GM19035 (cell line): ENCODE data around the gene AMOTL1.
"Not testable (repeated sequence)": the region's sequence is repeated elsewhere in the genome, so short reads cannot be mapped to it uniquely, and the experiment has no call there.

Experiments
- ATAC-seq: cut with Tn5 transposase; IDR thresholded peaks from one replicate; pipeline ENCODE4 v1.9.1; 2021; ENCODE audit not compliant: unreplicated experiment

The AMOTL1 gene

GRCh38 chr11:94791216-94791889 lies 23.2 kb downstream of the AMOTL1 start:
- no peak for ATAC-seq

GRCh38 chr11:94791942-94792341 lies 23.8 kb downstream of the AMOTL1 start:
- not testable (repeated sequence) for ATAC-seq

- ATAC-seq: no peak
Observed at GRCh38 chr11:94792451-94792850, 24.3 kb downstream of the AMOTL1 start.

- ATAC-seq: no peak
Observed at GRCh38 chr11:94793002-94793401, 24.8 kb downstream of the AMOTL1 start.

- ATAC-seq: no peak
Observed at GRCh38 chr11:94793822-94794221, 25.7 kb downstream of the AMOTL1 start.

GRCh38 chr11:94794287-94795168 lies 26.4 kb downstream of the AMOTL1 start:
- ATAC-seq: no peak

GRCh38 chr11:94795476-94796189 lies 27.5 kb downstream of the AMOTL1 start:
- no peak for ATAC-seq

GRCh38 chr11:94796190-94796580 lies 28.0 kb downstream of the AMOTL1 start:
- no peak for ATAC-seq

GRCh38 chr11:94796863-94797262 lies 28.7 kb downstream of the AMOTL1 start:
- no peak for ATAC-seq

GRCh38 chr11:94799726-94800125 lies 31.6 kb downstream of the AMOTL1 start:
- no peak for ATAC-seq

- no peak for ATAC-seq
Observed at GRCh38 chr11:94800414-94800813, 32.3 kb downstream of the AMOTL1 start.

- ATAC-seq: no peak
Observed at GRCh38 chr11:94801866-94802460, 33.8 kb downstream of the AMOTL1 start.

GRCh38 chr11:94802501-94802900 lies 34.3 kb downstream of the AMOTL1 start:
- ATAC-seq: no peak

- no peak for ATAC-seq
Observed at GRCh38 chr11:94803491-94803890, 35.3 kb downstream of the AMOTL1 start.

GRCh38 chr11:94804874-94805273 lies 36.7 kb downstream of the AMOTL1 start:
- no peak for ATAC-seq

GRCh38 chr11:94806014-94806413 lies 37.9 kb downstream of the AMOTL1 start:
- no peak for ATAC-seq

- ATAC-seq: no peak
Observed at GRCh38 chr11:94806419-94806818, 38.3 kb downstream of the AMOTL1 start.

GRCh38 chr11:94809251-94809650 lies 41.1 kb downstream of the AMOTL1 start:
- ATAC-seq: no peak

GRCh38 chr11:94812724-94813720 lies 44.9 kb downstream of the AMOTL1 start:
- ATAC-seq: not testable (repeated sequence)
